Ovary (tissue), 3 donors: Measurements from ENCODE around the gene PPP1R15B.

ENCODE experiments used
- CTCF ChIP-seq, 3 donors: fragments of 450-650 bp in 2 of 3; fragments of 200-600 bp in 1 of 3; IDR thresholded peaks; one replicate each; pipeline versions ENCODE4 v1.5.1 to v1.8.0; 2016 to 2022; ENCODE audit warnings: antibody characterized with exemption in 3 of 3, mild to moderate bottlenecking in 1 of 3
- EP300 ChIP-seq: sonication (generic); formaldehyde crosslinking; IDR thresholded peaks from one replicate; pipeline ENCODE4 v1.6.1; 2017; ENCODE audit warnings: antibody characterized with exemption
- POLR2A ChIP-seq: fragments of 450-650 bp; IDR thresholded peaks from one replicate; pipeline ENCODE4 v1.6.1; 2017; ENCODE audit warnings: antibody characterized with exemption, mild to moderate bottlenecking, moderate library complexity
- donor health status: DM: no; HTN: no; CAD: no.

GRCh38 chr1:204354579-204354978, 57.0 kb downstream of the PPP1R15B start:
- TF ChIP-seq CTCF (IDR thresholded peaks at IDR 0.05), result no peak
- TF ChIP-seq EP300, result no peak
- no peak for TF ChIP-seq POLR2A
